ENCODE data around the gene AFAP1.

AFAP1 gene

GRCh38 chr4:7874838-7875237, 64.8 kb downstream of the AFAP1 start:
- no peaks in the 10 kb centered on the region for H3K27me3 ChIP-seq
- H3K4me1 ChIP-seq, result peaks cover 34% of the 10 kb centered on the region
- DNase-seq, result no peak
- H3K4me3 ChIP-seq (ENCODE audit: low read depth, low read length), result no peak overlapping the region
- no peaks in the 10 kb centered on the region for H3K9me3 ChIP-seq
- peaks cover 21% of the 10 kb centered on the region for H3K36me3 ChIP-seq
- TF ChIP-seq CTCF (IDR thresholded peaks at IDR 0.05; ENCODE audit: low read depth, low read length), result no peak

- peaks cover 26% of the 10 kb centered on the region for H3K4me1 ChIP-seq
- no peaks in the 10 kb centered on the region for H3K27me3 ChIP-seq
- no peak for DNase-seq
- TF ChIP-seq CTCF (IDR thresholded peaks at IDR 0.05; ENCODE audit: low read depth, low read length), result no peak
- no peaks in the 10 kb centered on the region for H3K9me3 ChIP-seq
- peaks cover 30% of the 10 kb centered on the region for H3K36me3 ChIP-seq
- H3K4me3 ChIP-seq (ENCODE audit: low read depth, low read length), result no peak overlapping the region
Measured at GRCh38 chr4:7873881-7874280, 65.8 kb downstream of the AFAP1 start.

GRCh38 chr4:7872264-7872771, 67.3 kb downstream of the AFAP1 start:
- no peak for TF ChIP-seq CTCF (IDR thresholded peaks at IDR 0.05; ENCODE audit: low read depth, low read length)
- H3K36me3 ChIP-seq, result peaks cover 46% of the 10 kb centered on the region
- H3K9me3 ChIP-seq, result no peaks in the 10 kb centered on the region
- no peaks in the 10 kb centered on the region for H3K27me3 ChIP-seq
- no peak overlapping the region for H3K4me3 ChIP-seq (ENCODE audit: low read depth, low read length)
- H3K4me1 ChIP-seq, result peaks cover 15% of the 10 kb centered on the region
- no peak for DNase-seq

- Histone ChIP-seq H3K4me3 (ENCODE audit: low read depth, low read length) (no peak overlapping the region), H3K36me3 (peaks cover 52% of the 10 kb centered on the region), H3K9me3 (no peaks in the 10 kb centered on the region), H3K4me1 (peaks cover 7% of the 10 kb centered on the region), H3K27me3 (no peaks in the 10 kb centered on the region)
- TF ChIP-seq CTCF (IDR thresholded peaks at IDR 0.05; ENCODE audit: low read depth, low read length), result no peak
- no peak for DNase-seq
Measured at GRCh38 chr4:7871356-7871755, 68.3 kb downstream of the AFAP1 start.

GRCh38 chr4:7868892-7869471, 70.7 kb downstream of the AFAP1 start:
- no peaks in the 10 kb centered on the region for H3K9me3 ChIP-seq
- H3K27me3 ChIP-seq, result no peaks in the 10 kb centered on the region
- H3K4me1 ChIP-seq, result no peaks in the 10 kb centered on the region
- no peak for TF ChIP-seq CTCF (IDR thresholded peaks at IDR 0.05; ENCODE audit: low read depth, low read length)
- no peak for DNase-seq
- peaks cover 73% of the 10 kb centered on the region for H3K36me3 ChIP-seq
- no peak overlapping the region for H3K4me3 ChIP-seq (ENCODE audit: low read depth, low read length)

- no peak for DNase-seq
- Histone ChIP-seq H3K27me3 (no peaks in the 10 kb centered on the region), H3K4me3 (ENCODE audit: low read depth, low read length) (no peak overlapping the region), H3K36me3 (peaks cover 73% of the 10 kb centered on the region), H3K9me3 (no peaks in the 10 kb centered on the region), H3K4me1 (no peaks in the 10 kb centered on the region)
- TF ChIP-seq CTCF (IDR thresholded peaks at IDR 0.05; ENCODE audit: low read depth, low read length), result no peak
Measured at GRCh38 chr4:7868436-7868775, 71.3 kb downstream of the AFAP1 start.

All from BE2C (cell line).